WTC11 (cell line): ENCODE data around the gene ZMAT2. TPM values are rescaled to one million over a fixed set of nuclear protein-coding genes. Genes with fewer than 3 reads are reported as not detected.

Source experiments
- ATAC-seq: fragments of 200-7000 bp; cut with Tn5 transposase; 2 replicates; pipeline ENCODE4 v1.10.0; 2021; ENCODE audit warnings: mild to moderate bottlenecking, moderate library complexity
- CTCF ChIA-PET: fragments of 300-600 bp; sonication (Branson Sonifier 250); formaldehyde crosslinking; loops from one replicate; lab custom pipeline; 2021; ENCODE audit warnings: antibody characterized with exemption; lab: Charles Lee
- POLR2A ChIA-PET: fragments of 350-600 bp; sonication (Branson Sonifier 250); formaldehyde crosslinking; loops from one replicate; lab custom pipeline; 2021; ENCODE audit warnings: antibody characterized with exemption; lab: Charles Lee
- DNase-seq: peaks from one replicate; pipeline ENCODE4 v3.0.0; 2021; ENCODE audit warnings: low spot score
- H3K27ac Mint-ChIP-seq: 2 replicates; pipeline ENCODE4 v1.8.0; 2021; ENCODE audit warnings: mixed read lengths
- H3K27me3 Mint-ChIP-seq: 2 replicates; pipeline ENCODE4 v1.8.0; 2021; ENCODE audit warnings: low read depth, mild to moderate bottlenecking, moderate library complexity, mixed read lengths
- H3K36me3 Mint-ChIP-seq: 2 replicates; pipeline ENCODE4 v1.8.0; 2021; ENCODE audit warnings: mixed read lengths
- H3K4me1 Mint-ChIP-seq: 2 replicates; pipeline ENCODE4 v1.8.0; 2022; ENCODE audit warnings: mixed read lengths
- H3K4me3 Mint-ChIP-seq: 2 replicates; pipeline ENCODE4 v1.8.0; 2021; ENCODE audit warnings: mild to moderate bottlenecking, moderate library complexity, mixed read lengths
- H3K9me3 Mint-ChIP-seq: 2 replicates; pipeline ENCODE4 v1.8.0; 2021; ENCODE audit warnings: mixed read lengths
- CDX4 ChIP-seq: fragments of 250-450 bp; sonication (Bioruptor Pico); IDR thresholded peaks from 2 replicates; pipeline ENCODE4 v1.9.0; 2021; ENCODE audit warnings: moderate library complexity, mild to moderate bottlenecking, inconsistent platforms, borderline replicate concordance
- CREM ChIP-seq: sonication (generic); formaldehyde crosslinking; IDR thresholded peaks from 2 replicates; pipeline ENCODE4 v1.8.1; 2022; ENCODE audit warnings: mild to moderate bottlenecking, missing genetic modification reagents, moderate library complexity
- ELF4 ChIP-seq: sonication (generic); formaldehyde crosslinking; IDR thresholded peaks from 2 replicates; pipeline ENCODE4 v1.8.1; 2022; ENCODE audit warnings: low read depth, mild to moderate bottlenecking, moderate library complexity, missing genetic modification reagents
- ERG ChIP-seq: fragments of 250-450 bp; sonication (Bioruptor Pico); IDR thresholded peaks from 2 replicates; pipeline ENCODE4 v1.8.0; 2021; ENCODE audit warnings: mild to moderate bottlenecking
- GRHL2 ChIP-seq: fragments of 250-450 bp; sonication (Bioruptor Pico); IDR thresholded peaks from 2 replicates; pipeline ENCODE4 v1.8.0; 2022; ENCODE audit warnings: mild to moderate bottlenecking, moderate library complexity; ENCODE audit not compliant: insufficient replicate concordance, severe bottlenecking
- GTF2I ChIP-seq: fragments of 250-450 bp; sonication (Bioruptor Pico); conservative IDR thresholded peaks from 2 replicates; pipeline ENCODE4 v1.4.0; 2021; ENCODE audit warnings: mild to moderate bottlenecking
- HMGXB4 ChIP-seq: sonication (generic); formaldehyde crosslinking; IDR thresholded peaks from 2 replicates; pipeline ENCODE4 v1.8.1; 2023; ENCODE audit warnings: mild to moderate bottlenecking, moderate library complexity, missing genetic modification reagents
- MAX ChIP-seq: sonication (generic); formaldehyde crosslinking; IDR thresholded peaks from 2 replicates; pipeline ENCODE4 v1.8.0; 2022; ENCODE audit warnings: mild to moderate bottlenecking, missing genetic modification reagents
- MLX ChIP-seq: sonication (generic); formaldehyde crosslinking; IDR thresholded peaks from 2 replicates; pipeline ENCODE4 v1.8.1; 2023; ENCODE audit warnings: mild to moderate bottlenecking, missing genetic modification reagents, moderate library complexity
- MYBL2 ChIP-seq: sonication (generic); formaldehyde crosslinking; IDR thresholded peaks from 2 replicates; pipeline ENCODE4 v1.8.1; 2023; ENCODE audit warnings: mild to moderate bottlenecking, moderate library complexity, missing genetic modification reagents
- PRDM15 ChIP-seq: sonication (generic); formaldehyde crosslinking; IDR thresholded peaks from 2 replicates; pipeline ENCODE4 v1.8.0; 2022; ENCODE audit warnings: missing genetic modification reagents
- SP1 ChIP-seq: sonication (generic); formaldehyde crosslinking; conservative IDR thresholded peaks from 2 replicates; pipeline ENCODE4 v1.8.1; 2022; ENCODE audit warnings: missing genetic modification reagents
- ZBTB21 ChIP-seq: sonication (generic); formaldehyde crosslinking; IDR thresholded peaks from 2 replicates; pipeline ENCODE4 v1.8.1; 2023; ENCODE audit warnings: mild to moderate bottlenecking, missing genetic modification reagents, borderline replicate concordance
- ZMAT4 ChIP-seq: fragments of 250-450 bp; sonication (Bioruptor Pico); IDR thresholded peaks from 2 replicates; pipeline ENCODE4 v1.9.0; 2021; ENCODE audit warnings: mild to moderate bottlenecking
- ZNF219 ChIP-seq: sonication (generic); formaldehyde crosslinking; IDR thresholded peaks from 2 replicates; pipeline ENCODE4 v1.8.0; 2023; ENCODE audit warnings: missing genetic modification reagents, mild to moderate bottlenecking, borderline replicate concordance
- total RNA-seq: library from RNA; stranded (reverse); gene quantifications from 3 replicates; pipeline ENCODE4 v1.2.3, GENCODE V29; 2021

ZMAT2 gene
- total RNA-seq, 1 experiment from 2014 or later = 57.2 TPM

GRCh38 chr5:140733098-140733497, 32.9 kb downstream of the ZMAT2 start:
- no peak for ATAC-seq

GRCh38 chr5:140734354-140734753, 34.1 kb downstream of the ZMAT2 start:
- POLR2A ChIA-PET = no interaction called here
- CTCF ChIA-PET = interaction anchor here (1.9 kb wide), 1 partner anchor 8 kb away, joined by 5 read pairs; no protein-coding TSS in a partner anchor

More at GRCh38 chr5:140733098-140733497, 32.9 kb downstream of the ZMAT2 start:
- H3K27me3 Mint-ChIP-seq = peaks cover 16% of the 10 kb centered on the region
- POLR2A ChIA-PET = no interaction called here
- no peak for TF ChIP-seq SP1
- DNase-seq = no peak
- H3K4me1 Mint-ChIP-seq = no peaks in the 10 kb centered on the region
- no peaks in the 10 kb centered on the region for H3K36me3 Mint-ChIP-seq
- CTCF ChIA-PET = interaction anchor here (0.7 kb wide), 1 partner anchor 136 kb away, joined by 3 read pairs; the partner anchor contains the start of gene PCDHA11
- no peak overlapping the region for H3K4me3 Mint-ChIP-seq
- H3K9me3 Mint-ChIP-seq = peaks cover 9% of the 10 kb centered on the region
- H3K27ac Mint-ChIP-seq = no peak overlapping the region

GRCh38 chr5:140737486-140737885, 37.2 kb downstream of the ZMAT2 start:
- Mint-ChIP-seq H3K36me3 (no peaks in the 10 kb centered on the region), H3K27me3 (peaks cover 13% of the 10 kb centered on the region), H3K4me3 (no peak overlapping the region), H3K9me3 (peaks cover 12% of the 10 kb centered on the region), H3K4me1 (no peaks in the 10 kb centered on the region), H3K27ac (no peak overlapping the region)
- DNase-seq (no peak), ATAC-seq (no peak)
- POLR2A ChIA-PET = no interaction called here
- CTCF ChIA-PET = no interaction called here
- TF ChIP-seq PRDM15 (no peak), ZBTB21 (CRISPR knock-in tag) (no peak), CREM (no peak), CDX4 (no peak), MYBL2 (no peak), ELF4 (no peak), ZNF219 (CRISPR knock-in tag) (no peak), ZMAT4 (CRISPR knock-in tag) (no peak)

More at GRCh38 chr5:140734354-140734753, 34.1 kb downstream of the ZMAT2 start:
- Mint-ChIP-seq H3K27me3 (peaks cover 16% of the 10 kb centered on the region), H3K4me3 (no peak overlapping the region), H3K9me3 (peaks cover 9% of the 10 kb centered on the region), H3K36me3 (no peaks in the 10 kb centered on the region), H3K4me1 (no peaks in the 10 kb centered on the region), H3K27ac (no peak overlapping the region)
- peak; percentile 47; the same call in 1 of the 2 replicates for ATAC-seq
- no peak for TF ChIP-seq HMGXB4 (CRISPR knock-in tag)
- TF ChIP-seq SP1 = no peak
- TF ChIP-seq ELF4 = no peak
- no peak for TF ChIP-seq MLX
- TF ChIP-seq GRHL2 (CRISPR knock-in tag) = no peak
- TF ChIP-seq ZBTB21 (CRISPR knock-in tag) = no peak
- no peak for TF ChIP-seq MAX (CRISPR knock-in tag)
- no peak for TF ChIP-seq GTF2I
- no peak for TF ChIP-seq ERG (CRISPR knock-in tag)
- DNase-seq = no peak
